T-helper 1 cell treated with Interleukin-12 subunit alpha and Interleukin-12 subunit beta and Interleukin-4 antibody, amounts not matched to agents 30 ng/mL and 1 ng/mL, for 36 hours (primary cell): ENCODE results near the gene VWA8. TPM values are rescaled to one million over a fixed set of nuclear protein-coding genes. Genes with fewer than 3 reads are reported as not detected.
"Not testable (repeated sequence)": the region's sequence is repeated elsewhere in the genome, so short reads cannot be mapped to it uniquely, and the experiment has no call there.

Experiments used
- intact Hi-C: fragments of 100-400 bp; cut with micrococcal nuclease; formaldehyde crosslinking; loops from one replicate; pipeline ENCODE4 v1.15.1; 2024
- total RNA-seq: library from RNA; stranded (reverse); gene quantifications from 2 replicates; pipeline ENCODE4 v1.2.3, GENCODE V29; 2022

VWA8 gene
- total RNA-seq, 1 donor from 2014 or later: 17.1 TPM

DNA sequence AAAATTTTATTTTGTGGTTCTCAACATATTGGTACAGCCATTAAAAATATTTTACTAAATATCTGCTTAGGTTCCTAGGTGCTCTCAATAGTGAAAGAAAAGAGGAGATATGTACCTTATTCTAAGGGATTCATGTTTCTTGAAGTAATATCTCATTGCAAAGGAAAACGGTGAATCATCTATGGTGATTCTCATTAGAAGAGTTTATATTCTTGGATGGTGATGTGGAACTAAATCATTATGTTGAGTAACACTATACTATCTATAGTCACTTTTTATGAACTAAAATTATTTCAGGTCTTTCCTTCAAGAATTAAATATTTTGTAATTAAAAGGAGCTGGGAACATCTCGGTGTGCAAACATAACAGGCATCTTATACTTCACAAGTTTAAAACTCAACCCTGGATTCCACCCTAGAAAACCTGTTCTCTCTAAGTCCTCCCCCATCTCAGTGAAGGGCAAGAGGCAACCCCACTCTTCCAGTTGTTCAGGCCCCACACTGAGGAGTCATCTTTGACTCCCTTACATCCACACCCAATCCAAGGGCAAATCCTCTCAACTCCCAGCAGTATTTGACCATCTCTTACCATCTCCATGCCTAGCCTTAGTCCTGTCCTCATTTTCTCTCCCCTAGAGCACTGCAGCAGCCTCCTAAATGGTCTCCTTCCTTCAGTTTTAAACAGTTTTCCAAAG, 363.4 kb downstream of the VWA8 start:
- intact Hi-C loops: no loop called here

GRCh38 chr13:41596190-41596589, 364.7 kb downstream of the VWA8 start:
- intact Hi-C loops: no loop called here

DNA sequence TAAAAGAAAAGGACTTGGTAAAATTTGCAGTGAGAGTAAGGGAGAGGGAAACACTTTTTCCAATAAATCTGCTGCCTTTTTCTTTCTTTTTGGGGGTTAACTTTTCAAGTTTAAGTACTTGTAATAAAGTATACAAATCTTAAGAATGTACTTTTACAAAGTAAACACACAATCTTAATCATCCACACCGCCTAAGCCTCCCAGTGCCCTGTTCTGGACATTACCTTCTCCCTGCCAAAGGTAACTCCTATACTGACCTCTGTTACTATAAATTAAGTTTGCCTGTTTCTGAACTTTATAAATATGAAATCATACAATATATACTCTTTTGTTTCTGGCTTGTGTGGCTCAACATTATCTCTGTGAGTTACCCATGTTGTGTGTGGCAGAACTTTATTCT, 365.6 kb downstream of the VWA8 start:
- intact Hi-C loops: no loop called here

GRCh38 chr13:41590643-41591042, 370.3 kb downstream of the VWA8 start:
- intact Hi-C loops: no loop called here

DNA sequence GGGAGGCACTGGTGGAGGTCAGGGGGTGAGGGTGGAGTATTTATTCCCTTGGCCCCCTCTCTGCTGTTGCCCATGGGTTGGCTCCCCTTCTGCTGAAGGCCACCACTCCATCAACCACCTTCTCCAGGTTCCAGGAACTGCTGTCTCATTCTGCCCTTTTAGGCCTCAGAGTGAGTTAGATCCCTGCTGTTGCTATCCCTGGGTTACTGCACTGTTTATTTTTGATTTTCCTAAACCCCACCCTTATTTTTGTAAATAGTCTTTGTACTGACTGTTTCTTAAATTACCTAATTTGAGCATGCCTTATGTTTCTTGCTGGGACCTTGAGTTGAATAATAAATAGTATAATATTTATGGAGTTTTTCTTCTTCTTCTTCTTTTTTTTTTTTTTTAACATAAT, 370.8 kb downstream of the VWA8 start:
- intact Hi-C loops: no loop called here

DNA sequence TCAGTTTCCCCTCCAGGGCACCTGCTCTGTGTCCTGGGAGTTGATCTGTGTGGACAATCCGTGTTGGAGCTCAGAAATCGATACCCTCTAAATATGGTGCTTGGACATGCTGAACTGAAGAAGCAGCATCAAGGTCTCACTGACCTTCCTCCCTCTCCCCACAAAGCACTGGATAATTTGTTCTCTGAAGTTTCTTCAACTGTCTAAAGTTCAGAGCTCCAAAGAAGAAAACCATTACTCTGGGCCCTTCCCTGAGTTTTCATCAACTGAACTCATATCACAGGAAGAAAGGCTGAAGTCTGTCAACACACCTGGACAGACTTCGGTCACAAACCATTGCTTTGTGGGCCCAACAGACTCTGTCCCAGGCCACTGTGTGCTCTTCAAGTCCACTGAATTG, 371.5 kb downstream of the VWA8 start:
- intact Hi-C loops: no loop called here

DNA sequence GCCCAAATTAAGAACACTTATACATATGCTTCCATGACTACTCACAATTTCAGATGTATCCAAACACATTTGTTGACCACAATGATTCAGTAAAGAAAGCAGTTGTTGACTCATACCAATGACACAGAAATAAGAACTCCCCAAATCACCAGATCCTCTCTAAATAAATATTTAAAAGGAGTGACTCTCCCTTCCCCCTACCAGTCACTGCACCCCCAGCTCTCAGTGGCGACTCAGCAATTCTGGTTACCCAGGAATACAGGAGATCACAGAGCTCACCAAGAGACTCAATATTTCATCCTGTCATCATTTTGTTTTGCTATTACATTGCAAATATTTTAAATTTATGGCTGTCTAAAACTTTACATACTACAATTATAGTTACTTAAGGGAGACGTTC, 372.0 kb downstream of the VWA8 start:
- intact Hi-C loops: no loop called here

- intact Hi-C loops: no loop called here
These were observed 372.5 kb downstream of the VWA8 start for GRCh38 chr13:41588448-41588847.

- intact Hi-C loops: no loop called here
These were observed 373.4 kb downstream of the VWA8 start for GRCh38 chr13:41587490-41587889.

DNA sequence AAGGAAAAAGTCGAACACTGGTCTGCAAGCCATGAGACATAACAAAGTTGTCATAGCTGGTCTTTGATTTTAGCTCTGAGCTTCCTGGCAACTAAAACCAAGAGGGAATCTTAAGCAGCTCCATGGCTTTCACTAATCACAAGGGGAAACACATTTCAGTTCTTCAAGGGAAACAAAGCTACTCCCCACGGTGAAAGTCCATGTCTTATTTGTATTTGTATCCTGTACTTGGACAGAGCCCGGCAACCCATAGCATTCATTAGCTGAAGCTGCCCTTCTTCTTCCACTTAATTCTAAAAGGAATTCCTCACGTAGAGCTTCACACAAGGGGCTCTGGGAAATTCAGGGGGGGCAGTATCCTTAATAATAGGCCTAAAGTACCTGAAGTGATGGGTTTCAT, 374.7 kb downstream of the VWA8 start:
- intact Hi-C loops: no loop called here

DNA sequence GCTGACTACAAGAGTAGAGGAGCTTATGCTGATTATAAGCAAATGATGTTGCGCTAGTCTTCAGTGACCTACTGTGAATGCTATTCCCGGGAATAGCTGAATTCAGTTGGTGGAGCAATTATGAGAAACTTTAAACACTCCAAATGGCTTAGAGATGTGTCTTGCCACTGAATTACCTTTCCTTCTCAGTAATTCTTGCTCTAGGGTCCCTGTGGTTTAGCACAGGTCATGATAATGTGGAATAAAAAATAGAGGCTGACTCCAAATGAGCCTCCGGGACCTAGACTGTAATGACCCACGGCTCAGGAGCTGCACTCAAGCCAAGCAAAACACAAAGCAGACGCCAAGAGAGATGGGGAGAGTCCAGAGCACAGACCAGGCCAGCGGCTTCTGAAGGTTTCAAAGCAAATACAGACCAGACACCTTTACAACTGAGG, 378.9 kb downstream of the VWA8 start:
- intact Hi-C loops: no loop called here

- intact Hi-C loops: no loop called here
These were observed 380.6 kb downstream of the VWA8 start for GRCh38 chr13:41580345-41580744.

- intact Hi-C loops: no loop called here
These were observed 381.0 kb downstream of the VWA8 start for GRCh38 chr13:41579881-41580280.

GRCh38 chr13:41579168-41579567, 381.7 kb downstream of the VWA8 start:
- intact Hi-C loops: no loop called here

DNA sequence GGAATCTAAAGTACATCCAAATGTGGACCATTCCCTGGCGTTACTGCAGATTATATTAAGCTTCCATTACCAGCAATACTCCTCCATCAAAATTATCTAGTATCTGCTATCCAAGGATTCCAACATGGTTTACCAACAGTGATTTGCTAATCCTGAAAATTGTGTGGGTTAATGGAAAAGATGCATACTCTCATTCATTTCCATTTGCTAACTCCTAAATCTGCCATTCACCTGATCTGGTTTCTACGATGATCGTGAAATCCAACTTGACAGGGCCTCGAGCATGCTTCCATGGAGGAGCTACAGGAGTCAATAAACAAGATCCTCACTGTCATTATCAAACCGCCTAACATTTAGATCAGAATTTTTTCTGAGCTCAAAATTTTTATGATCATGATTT, 382.5 kb downstream of the VWA8 start:
- intact Hi-C loops: no loop called here

GRCh38 chr13:41577436-41577835, 383.5 kb downstream of the VWA8 start:
- intact Hi-C loops: no loop called here

- intact Hi-C loops: not testable (repeated sequence)
These were observed 387.3 kb downstream of the VWA8 start for GRCh38 chr13:41573640-41574039.

- intact Hi-C loops: not testable (repeated sequence)
These were observed 389.0 kb downstream of the VWA8 start for GRCh38 chr13:41571817-41572340.

GRCh38 chr13:41568972-41569351, 391.9 kb downstream of the VWA8 start:
- intact Hi-C loops: no loop called here

- intact Hi-C loops: no loop called here
These were observed 392.6 kb downstream of the VWA8 start for GRCh38 chr13:41568143-41568971.

- intact Hi-C loops: no loop called here
These were observed 393.5 kb downstream of the VWA8 start for GRCh38 chr13:41567363-41567762.

DNA sequence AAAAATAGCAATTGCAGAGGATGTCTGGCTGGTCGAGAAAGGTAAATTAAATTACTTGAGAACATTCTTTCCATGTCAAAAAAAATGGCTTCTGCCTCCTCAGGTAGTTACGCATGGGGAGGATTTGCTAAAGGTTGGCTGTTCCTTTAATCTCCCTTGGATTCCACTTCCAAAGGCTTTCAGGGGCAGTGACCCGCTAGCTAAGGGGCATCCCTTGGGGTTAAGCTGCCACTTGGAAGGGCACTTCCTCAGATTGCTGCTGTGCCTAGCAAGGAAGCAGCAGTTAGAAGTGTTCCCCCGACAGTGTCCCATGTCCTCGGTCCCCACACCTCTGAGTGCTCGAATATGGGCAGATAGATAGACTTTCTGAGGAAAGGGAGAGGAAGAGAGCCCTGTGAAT, 395.1 kb downstream of the VWA8 start:
- intact Hi-C loops: no loop called here

DNA sequence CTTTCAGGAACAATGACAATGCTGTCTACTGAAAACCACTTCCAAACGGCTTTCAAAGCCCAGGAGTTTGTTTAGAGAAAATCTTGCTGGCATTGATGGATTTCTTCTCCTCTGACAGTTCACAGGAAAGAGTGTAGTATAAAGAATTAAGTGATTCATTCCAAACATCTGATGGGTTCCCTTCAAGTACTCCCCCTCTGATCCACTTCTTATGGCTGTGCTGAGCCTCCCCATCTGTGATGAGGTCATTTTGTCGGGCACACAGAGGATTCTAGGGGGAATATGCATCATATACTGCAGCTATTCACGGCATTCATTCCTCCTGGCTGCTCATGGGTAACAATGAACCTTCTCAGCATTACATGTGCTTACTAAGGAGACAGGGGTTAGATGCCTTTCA, 395.7 kb downstream of the VWA8 start:
- intact Hi-C loops: no loop called here
